GM12878 (cell line): ENCODE measurements around the gene CLINT1. TPM values are rescaled to one million over a fixed set of nuclear protein-coding genes. Genes with fewer than 3 reads are reported as not detected.

Experiments
- ATAC-seq: fragments of 200-7000 bp; cut with Tn5 transposase; 3 replicates; pipeline ENCODE4 v1.9.1; 2020; ENCODE audit warnings: mild to moderate bottlenecking, moderate library complexity
- BruUV-seq: library from RNA; stranded (reverse); fragments of 400-500 nt; replicated peaks from 2 replicates; lab custom pipeline; 2021; lab: Mats Ljungman, UMichigan
- CTCF ChIA-PET: fragments of 300-600 bp; sonication (Branson Sonifier 250); formaldehyde crosslinking; extraction: SDS; loops from one replicate; lab custom pipeline; 2021; ENCODE audit warnings: inconsistent platforms; lab: Yijun Ruan, JAX
- POLR2A ChIA-PET: fragments of 350-600 bp; formaldehyde crosslinking; extraction: SDS; loops from one replicate; lab custom pipeline; 2021; ENCODE audit warnings: inconsistent platforms; lab: Charles Lee
- RAD21 ChIA-PET: fragments of 300-600 bp; sonication (Branson Sonifier 250); formaldehyde crosslinking; loops from one replicate; lab custom pipeline; 2023; ENCODE audit warnings: antibody characterized with exemption; ENCODE audit not compliant: unreplicated experiment; lab: Charles Lee
- SMC1A ChIA-PET: fragments of 300-600 bp; sonication (Branson Sonifier 250); formaldehyde crosslinking; loops from one replicate; lab custom pipeline; 2023; ENCODE audit not compliant: unreplicated experiment, uncharacterized antibody; lab: Charles Lee
- DNase-seq: peaks from one replicate; pipeline ENCODE4 v3.0.0-alpha.2; 2011; ENCODE audit warnings: low read depth, low spot score
- FAIRE-seq: peaks from 3 replicates; lab custom pipeline; 2011; peaks lifted over from hg19 to GRCh38; lab: Jason Lieb, UNC
- H2AFZ ChIP-seq: 2 replicates; pipeline ENCODE4 v1.6.0; 2011; ENCODE audit warnings: low read depth, low read length, control low read depth; ENCODE audit not compliant: control insufficient read depth
- H3K27ac ChIP-seq: 2 replicates; pipeline ENCODE4 v1.5.1; 2011; ENCODE audit warnings: control low read depth; ENCODE audit not compliant: control insufficient read depth, insufficient read depth
- H3K27me3 ChIP-seq, 2 experiments: replicated peaks in 1 of 2; 2 replicates each; pipeline versions ENCODE4 v1.6.0 to v1.6.1; 2011; ENCODE audit warnings: low read length in 1 of 2; ENCODE audit not compliant: control insufficient read depth in 2 of 2, insufficient read depth in 2 of 2
- H3K36me3 ChIP-seq, 2 experiments: 2 replicates each; pipeline ENCODE4 v1.5.1; 2011; ENCODE audit warnings: low read length in 1 of 2; ENCODE audit not compliant: control insufficient read depth in 2 of 2, insufficient read depth in 2 of 2
- H3K4me1 ChIP-seq: 2 replicates; pipeline ENCODE4 v1.6.1; 2011; ENCODE audit warnings: mild to moderate bottlenecking, low read length, moderate library complexity, mixed read lengths; ENCODE audit not compliant: control insufficient read depth, insufficient read depth
- H3K4me2 ChIP-seq: 2 replicates; pipeline ENCODE4 v1.6.0; 2011; ENCODE audit warnings: control low read depth; ENCODE audit not compliant: control insufficient read depth, insufficient read depth
- H3K4me3 ChIP-seq: fragments of 200-600 bp; sonication (generic); 2 replicates; pipeline ENCODE4 v1.5.1; 2016
- H3K79me2 ChIP-seq: 2 replicates; pipeline ENCODE4 v1.6.0; 2011; ENCODE audit warnings: low read length; ENCODE audit not compliant: control insufficient read depth, insufficient read depth
- H3K9ac ChIP-seq: 2 replicates; pipeline ENCODE4 v1.8.0; 2011; ENCODE audit warnings: low read length, control low read depth, mixed read lengths; ENCODE audit not compliant: control insufficient read depth, insufficient read depth
- H3K9me3 ChIP-seq: replicated peaks from 3 replicates; pipeline ENCODE4 v1.5.1; 2011; ENCODE audit warnings: mild to moderate bottlenecking, low read length; ENCODE audit not compliant: control insufficient read depth, insufficient read depth
- H4K20me1 ChIP-seq: 2 replicates; pipeline ENCODE4 v1.6.0; 2011; ENCODE audit not compliant: control insufficient read depth, insufficient read depth
- BACH1 ChIP-seq: fragments of 450-650 bp; IDR thresholded peaks from 2 replicates; pipeline ENCODE4 v1.6.1; 2017; ENCODE audit warnings: mild to moderate bottlenecking, borderline replicate concordance
- BHLHE40 ChIP-seq, 2 experiments: fragments of 450-650 bp in 1 of 2; IDR thresholded peaks; 2 replicates each; pipeline ENCODE4 v1.6.1; 2011 to 2017; ENCODE audit warnings: low read depth in 2 of 2, borderline replicate concordance in 1 of 2, improper control_type of control experiment in 1 of 2, low read length in 1 of 2, mild to moderate bottlenecking in 1 of 2
- JUNB ChIP-seq: IDR thresholded peaks from 2 replicates; pipeline ENCODE4 v1.6.1; 2016; ENCODE audit warnings: antibody characterized with exemption, mild to moderate bottlenecking
- KAT2A ChIP-seq: conservative IDR thresholded peaks from 2 replicates; pipeline ENCODE4 v1.6.1; 2011; ENCODE audit warnings: low read depth, low read length; ENCODE audit not compliant: control insufficient read depth
- RCOR1 ChIP-seq: conservative IDR thresholded peaks from 2 replicates; pipeline ENCODE4 v1.6.1; 2012; ENCODE audit warnings: low read depth, low read length, improper control_type of control experiment
- STAT3 ChIP-seq: IDR thresholded peaks from 2 replicates; pipeline ENCODE4 v1.6.1; 2011; ENCODE audit warnings: low read depth, low read length, improper control_type of control experiment
- YY1 ChIP-seq: IDR thresholded peaks from 2 replicates; pipeline ENCODE4 v1.6.1; 2011; ENCODE audit warnings: low read depth, mild to moderate bottlenecking, low read length
- WGBS: methylation state at CpG from one replicate; pipeline ENCODE4 v1.1.6; 2016; ENCODE audit warnings: low lambda C conversion rate; ENCODE audit not compliant: insufficient replicate concordance, insufficient coverage; ENCODE audit errors: missing lambda C conversion rate; 5-methylcytosine and 5-hydroxymethylcytosine counted together
- in situ Hi-C: fragments of 300-500 bp; cut with MboI; formaldehyde crosslinking; loops from 9 replicates; pipeline ENCODE4 v1.14.3; 2018; ENCODE audit warnings: mixed read lengths
- intact Hi-C: fragments of 100-400 bp; cut with micrococcal nuclease; formaldehyde crosslinking; loops from one replicate; pipeline ENCODE4 v1.14.2; 2022; ENCODE audit not compliant: unreplicated experiment
- polyA plus RNA-seq, 11 experiments: library from polyadenylated mRNA; depleted of rRNA in 4 of 11; unstranded in 6 of 11; stranded (reverse) in 5 of 11; fragments of >200 nt; fragmentation: Nextera tagmentation in 4 of 11; fragmentation: Illumina TruSeq in 1 of 11; extraction: Ambion mirVana in 4 of 11; extraction: Trizol in 1 of 11; gene quantifications; 1 replicate in 1 of 11; 2 replicates in 10 of 11; pipeline versions ENCODE4 v1.2.1 to v1.2.3, GENCODE V29; 2011 to 2016; ENCODE audit warnings: inconsistent platforms in 2 of 11, missing spikeins in 2 of 11, low read depth in 1 of 11
- total RNA-seq, 4 experiments: library from RNA; depleted of rRNA in 3 of 4; stranded (reverse); fragments of >200 nt in 3 of 4; fragmentation: Illumina TruSeq in 1 of 4; extraction: Trizol in 1 of 4; gene quantifications; 2 replicates each; pipeline versions ENCODE4 v1.2.1 to v1.2.3, GENCODE V29; 2013 to 2021

CLINT1 gene
- total and polyA plus RNA-seq, 10 of the 15 experiments (the other 5 are each of a cell fraction or from before 2014, with no cell fraction given) = 30.0 to 136 (median 105) TPM

- TF ChIP-seq KAT2A (no peak), STAT3 (no peak), BHLHE40 (IDR thresholded peaks at IDR 0.05; ENCODE audit: borderline replicate concordance in 1 of 2, low read depth in 2 of 2, low read length in 1 of 2) (no peak), RCOR1 (no peak)
Measured at GRCh38 chr5:157877821-157878220, 18.9 kb upstream of the CLINT1 start (continued).

GRCh38 chr5:157874861-157875260 lies 15.9 kb upstream of the CLINT1 start:
- peak; percentile 10 for ATAC-seq
- Histone ChIP-seq H3K9ac (no peak overlapping the region), H2AFZ (no peak overlapping the region), H3K4me3 (no peak overlapping the region), H3K4me1 (peaks cover 15% of the 10 kb centered on the region), H3K27me3 (peaks cover 0 to 3% of the 10 kb centered on the region in 2 experiments; a peak in 1 of 4 replicates), H3K27ac (no peak overlapping the region), H3K79me2 (no peaks in the 10 kb centered on the region), H3K36me3 (no peaks in the 10 kb centered on the region), H3K4me2 (no peak overlapping the region), H4K20me1 (no peaks in the 10 kb centered on the region), H3K9me3 (no peaks in the 10 kb centered on the region; the same call in 2 of the 3 replicates)
- no peak for FAIRE-seq
- ChIA-PET RAD21 (no interaction called here), CTCF (no interaction called here), POLR2A (no interaction called here), SMC1A (interaction anchor here (0.6 to 1.6 kb wide), 3 partner anchors 23 to 1296 kb away, joined by 3 to 5 read pairs (median 4); no protein-coding TSS in a partner anchor)
- intact Hi-C loops (no loop called here), in situ Hi-C loops (no loop called here)
- BruUV-seq = no TSS peak
- TF ChIP-seq YY1 = no peak
- TF ChIP-seq JUNB = peak; percentile 27; the same call in 1 of the 2 replicates
- no peak for TF ChIP-seq BACH1
- no peak for DNase-seq
- 34% methylated on average over 5 of the region's 5 CpGs for WGBS
